Coronary artery (tissue), 2 donors: ENCODE results near the gene ZNF462.
"Not testable (repeated sequence)": the region's sequence is repeated elsewhere in the genome, so short reads cannot be mapped to it uniquely, and the experiment has no call there.

Experiments used
- DNase-seq: peaks from one replicate; pipeline ENCODE4 v3.0.0-alpha.2; 2017; ENCODE audit warnings: low spot score
- H3K27ac ChIP-seq, 2 donors: fragments of 200-600 bp; sonication (generic); one replicate each; pipeline ENCODE4 v1.5.1; 2016 to 2019
- H3K4me3 ChIP-seq: fragments of 200-600 bp; sonication (generic); 2 replicates; pipeline ENCODE4 v1.5.1; 2016; ENCODE audit warnings: mild to moderate bottlenecking, moderate library complexity
- CTCF ChIP-seq: fragments of 200-600 bp; sonication (generic); IDR thresholded peaks from one replicate; pipeline ENCODE4 v1.5.1; 2019; ENCODE audit warnings: antibody characterized with exemption

ZNF462 gene

GRCh38 chr9:106897236-106897635 is 34.3 kb downstream of the ZNF462 start:
- TF ChIP-seq CTCF = no peak
- DNase-seq = no peak
- Histone ChIP-seq H3K4me3 (no peak overlapping the region), H3K27ac (no peak overlapping the region)

GRCh38 chr9:106897751-106898150 is 34.8 kb downstream of the ZNF462 start:
- TF ChIP-seq CTCF = no peak
- no peak for DNase-seq
- Histone ChIP-seq H3K4me3 (no peak overlapping the region), H3K27ac (no peak overlapping the region)

DNA sequence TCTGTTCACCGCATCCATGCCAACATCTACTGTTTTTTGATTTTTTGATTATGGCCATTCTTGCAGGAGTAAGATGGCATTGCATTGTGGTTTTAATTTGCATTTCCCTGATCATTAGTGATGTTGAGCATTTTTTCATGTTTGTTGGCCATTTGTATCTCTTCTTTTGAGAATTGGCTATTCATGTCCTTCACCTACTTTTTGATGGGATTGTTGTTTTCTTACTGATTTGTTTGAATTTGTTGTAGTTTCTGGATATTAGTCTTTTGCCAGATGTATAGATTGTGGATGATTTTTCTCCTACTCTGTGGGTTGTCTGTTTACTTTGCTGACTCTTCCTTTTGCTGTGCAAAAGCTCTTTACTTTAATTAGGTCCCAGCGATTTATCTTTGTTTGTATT is 37.6 kb downstream of the ZNF462 start:
- H3K4me3 ChIP-seq, DNase-seq, H3K27ac ChIP-seq: not testable (repeated sequence)

- no peak for TF ChIP-seq CTCF
These were observed 43.2 kb downstream of the ZNF462 start for GRCh38 chr9:106906129-106906528.

DNA sequence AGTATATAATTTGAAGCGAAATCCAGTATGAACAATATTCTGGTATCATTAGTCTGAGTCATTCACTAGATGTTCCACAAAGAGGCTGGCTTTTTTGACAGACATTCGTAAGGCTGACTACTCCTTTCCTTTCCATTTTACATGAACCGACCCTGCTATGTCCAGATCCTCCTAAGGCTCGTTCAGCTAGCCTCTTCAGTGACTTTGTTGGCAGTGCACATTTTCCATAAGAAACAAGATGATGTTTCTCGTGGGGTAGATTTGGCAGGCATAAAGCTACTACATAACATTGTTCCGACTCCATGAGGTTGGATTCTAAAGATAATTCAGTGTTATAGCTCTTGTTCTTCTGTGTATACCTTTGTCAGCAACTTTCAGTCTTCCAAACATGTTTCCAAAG is 49.0 kb downstream of the ZNF462 start:
- no peak for DNase-seq
- Histone ChIP-seq H3K4me3 (no peak overlapping the region), H3K27ac (no peak overlapping the region)
- no peak for TF ChIP-seq CTCF

More at GRCh38 chr9:106906129-106906528, 43.2 kb downstream of the ZNF462 start:
- no peak for DNase-seq
- Histone ChIP-seq H3K27ac (no peak overlapping the region), H3K4me3 (no peak overlapping the region)

DNA sequence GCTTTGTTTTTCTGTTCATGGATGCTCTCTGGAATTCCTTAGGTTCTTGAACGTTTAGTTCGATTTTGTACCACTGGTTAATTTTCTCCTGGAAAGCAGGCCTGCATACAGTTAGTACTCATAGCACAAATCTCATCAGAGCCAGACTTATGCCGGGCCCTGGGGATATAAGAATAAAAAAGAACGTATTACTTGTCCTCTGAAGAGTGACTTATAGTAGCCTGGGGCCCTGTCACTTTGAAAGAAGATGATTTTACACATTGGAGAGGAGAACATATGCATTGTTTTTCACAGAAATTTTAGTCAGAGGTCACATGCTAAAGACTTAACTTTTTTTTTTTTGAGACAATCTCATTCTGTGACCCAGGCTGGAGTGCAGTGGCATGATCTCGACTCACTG is 50.3 kb downstream of the ZNF462 start:
- TF ChIP-seq CTCF = no peak
- no peak overlapping the region for H3K27ac ChIP-seq

GRCh38 chr9:106915851-106916250 is 52.9 kb downstream of the ZNF462 start:
- no peak overlapping the region for H3K27ac ChIP-seq
- no peak overlapping the region for H3K4me3 ChIP-seq
- no peak for DNase-seq
- TF ChIP-seq CTCF = no peak

More for the DNA sequence above, 50.3 kb downstream of the ZNF462 start:
- DNase-seq = no peak
- no peak overlapping the region for H3K4me3 ChIP-seq
